Caki2 (cell line): ENCODE results near the gene TUT4. TPM values are rescaled to one million over a fixed set of nuclear protein-coding genes. Genes with fewer than 3 reads are reported as not detected.
"Not testable (repeated sequence)": the region's sequence is repeated elsewhere in the genome, so short reads cannot be mapped to it uniquely, and the experiment has no call there.

Experiments
- DNase-seq: peaks from one replicate; pipeline ENCODE4 v3.0.0-alpha.2; 2015; ENCODE audit warnings: low read depth
- in situ Hi-C: cut with HindIII; loops from 2 replicates; pipeline ENCODE4 v1.10.0; 2016; ENCODE audit warnings: low sequenced_read_pairs, low pct_unique_long_range_greater_than_20kb, mixed read lengths
- total RNA-seq: library from RNA; depleted of rRNA; stranded (reverse); fragments of >200 nt; shearing (Covaris generic); gene quantifications from 2 replicates; pipeline ENCODE4 v1.2.3, GENCODE V29; 2014; ENCODE audit warnings: low replicate concordance

Gene TUT4
- total RNA-seq, 1 experiment from 2014 or later, result 9.4 TPM

DNA sequence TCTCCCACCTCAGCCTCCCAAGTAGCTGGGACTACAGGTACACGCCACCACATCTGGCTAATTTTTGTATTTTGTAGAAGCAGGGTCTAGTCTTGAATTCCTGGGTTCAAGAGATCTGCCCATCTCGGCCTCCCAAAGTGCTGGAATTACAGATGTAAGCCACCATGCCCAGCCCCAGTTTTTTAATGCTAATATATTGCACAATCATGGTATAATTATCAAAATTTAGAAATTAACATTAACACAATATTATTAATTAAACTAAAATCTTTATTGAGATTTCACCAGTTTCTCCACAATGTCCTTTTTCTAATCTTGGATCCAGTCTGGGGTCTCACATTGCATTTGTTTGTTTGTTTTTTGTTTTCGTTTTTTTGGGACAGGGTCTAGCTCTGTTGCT is 27.4 kb upstream of the TUT4 start:
- in situ Hi-C loops, result no loop called here
- DNase-seq, result no peak

DNA sequence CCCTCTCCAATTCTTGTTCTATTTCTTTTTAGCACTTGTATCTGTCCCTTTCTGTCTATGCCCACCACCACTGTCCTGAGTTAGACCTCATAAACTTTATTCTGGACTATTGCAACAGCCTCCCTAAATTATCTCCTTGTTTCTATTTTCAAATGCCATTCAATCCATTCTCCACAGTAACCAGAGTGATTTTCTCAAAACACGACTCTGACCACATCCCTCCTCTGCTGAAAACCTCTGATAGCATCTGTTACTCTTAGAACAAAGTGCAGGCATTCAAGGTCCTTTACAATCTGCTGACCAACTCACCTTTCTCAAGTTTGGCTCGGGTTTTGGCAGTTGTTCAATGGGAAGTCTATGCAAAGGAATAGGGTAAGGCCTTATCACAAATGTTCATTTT is 26.5 kb upstream of the TUT4 start:
- DNase-seq, result no peak
- in situ Hi-C loops, result no loop called here

DNA sequence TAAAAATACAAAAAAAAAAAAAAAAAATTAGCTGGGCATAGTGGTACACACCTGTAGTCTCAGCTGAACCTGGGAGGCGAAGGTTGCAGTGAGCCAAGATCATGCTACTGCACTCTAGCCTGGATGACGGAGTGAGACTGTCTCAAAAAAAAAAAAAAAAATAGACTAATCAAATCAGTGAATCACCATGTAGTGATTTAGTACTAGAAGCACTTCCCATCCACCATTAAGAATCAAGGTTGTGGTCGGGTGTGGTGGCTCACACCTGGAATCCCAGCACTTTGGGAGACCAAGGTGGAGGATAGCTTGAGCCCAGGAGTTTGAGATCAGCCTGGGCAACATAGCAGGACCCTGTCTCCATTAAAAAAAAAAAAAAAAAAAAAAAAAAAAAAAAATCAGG is 25.2 kb upstream of the TUT4 start:
- DNase-seq, in situ Hi-C loops: not testable (repeated sequence)

DNA sequence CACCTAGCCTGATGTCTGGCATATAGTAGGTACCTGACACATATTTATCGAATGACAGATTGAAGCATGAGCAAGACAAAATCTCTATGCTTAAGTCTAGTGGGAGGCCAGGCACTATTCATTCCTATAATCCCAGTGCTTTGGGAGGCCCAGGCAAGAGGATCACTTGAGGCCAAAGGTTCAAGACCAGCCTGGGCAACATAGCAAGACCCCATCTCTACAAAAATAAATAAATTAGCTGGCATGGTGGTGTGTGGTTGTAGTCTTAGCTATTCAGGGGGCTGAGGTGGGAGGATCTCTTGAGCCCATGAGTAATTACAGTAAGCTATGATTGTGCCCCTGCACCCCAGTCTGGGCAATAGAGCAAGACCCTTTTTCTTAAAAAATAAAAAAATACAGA is 23.2 kb upstream of the TUT4 start:
- DNase-seq, result no peak
- in situ Hi-C loops, result no loop called here

DNA sequence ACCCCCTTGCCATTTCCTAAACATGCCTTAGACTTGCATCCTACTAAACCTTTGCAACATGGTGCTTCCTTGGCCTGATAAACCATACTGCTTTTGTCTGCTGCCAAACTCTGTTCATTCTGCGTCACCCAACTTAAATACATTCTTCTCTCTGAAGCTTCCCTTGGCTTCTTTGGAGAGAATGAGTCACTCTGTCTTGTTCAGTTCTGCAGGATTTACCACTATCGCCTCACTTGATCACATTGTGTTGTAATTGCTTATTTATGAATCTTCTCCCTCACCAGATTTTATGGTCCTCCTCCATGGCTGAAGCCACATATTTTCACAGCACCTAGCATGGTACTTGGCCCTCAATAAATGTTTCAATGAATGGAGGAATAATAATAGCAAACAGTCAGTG is 21.7 kb upstream of the TUT4 start:
- in situ Hi-C loops, result no loop called here
- DNase-seq, result no peak

DNA sequence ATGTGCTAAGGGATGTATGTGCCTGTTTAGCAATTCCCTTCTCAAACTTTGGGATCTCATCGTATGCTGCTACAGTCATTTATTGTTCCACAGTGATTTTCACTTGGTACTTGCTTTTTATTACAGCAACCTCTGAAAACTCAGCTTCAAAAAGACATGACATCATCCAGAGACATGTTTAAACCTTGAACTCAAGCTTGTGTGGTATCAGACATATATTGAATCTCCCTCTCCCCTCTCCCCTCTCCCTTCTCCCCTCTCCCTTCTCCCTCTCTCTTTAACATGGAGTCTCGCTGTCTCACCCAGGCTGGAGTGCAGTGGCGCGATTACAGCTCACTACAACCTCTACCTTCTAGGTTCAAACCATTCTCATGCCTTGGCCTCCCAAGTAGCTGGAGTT is 19.5 kb upstream of the TUT4 start:
- no peak for DNase-seq
- in situ Hi-C loops, result no loop called here

DNA sequence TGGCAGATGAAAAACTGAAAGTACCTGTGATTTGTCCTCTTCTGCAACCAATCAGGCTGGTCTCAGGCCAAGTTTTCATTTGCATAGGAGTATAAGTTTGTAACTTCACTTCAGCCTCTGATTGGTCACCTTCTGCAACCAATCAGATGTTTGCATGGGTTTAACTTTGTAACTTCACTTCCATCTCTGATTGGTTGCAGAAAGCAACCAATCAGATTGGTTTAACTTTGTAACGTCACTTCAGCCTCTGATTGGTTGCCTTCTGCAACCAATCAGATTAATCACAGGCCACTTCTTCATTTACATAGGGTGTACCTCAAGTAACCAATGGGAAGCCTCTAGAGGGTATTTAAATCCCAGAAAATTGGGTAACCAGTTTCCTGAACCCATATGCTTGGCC is 18.9 kb upstream of the TUT4 start:
- in situ Hi-C loops, result no loop called here
- peak; percentile 90 for DNase-seq

DNA sequence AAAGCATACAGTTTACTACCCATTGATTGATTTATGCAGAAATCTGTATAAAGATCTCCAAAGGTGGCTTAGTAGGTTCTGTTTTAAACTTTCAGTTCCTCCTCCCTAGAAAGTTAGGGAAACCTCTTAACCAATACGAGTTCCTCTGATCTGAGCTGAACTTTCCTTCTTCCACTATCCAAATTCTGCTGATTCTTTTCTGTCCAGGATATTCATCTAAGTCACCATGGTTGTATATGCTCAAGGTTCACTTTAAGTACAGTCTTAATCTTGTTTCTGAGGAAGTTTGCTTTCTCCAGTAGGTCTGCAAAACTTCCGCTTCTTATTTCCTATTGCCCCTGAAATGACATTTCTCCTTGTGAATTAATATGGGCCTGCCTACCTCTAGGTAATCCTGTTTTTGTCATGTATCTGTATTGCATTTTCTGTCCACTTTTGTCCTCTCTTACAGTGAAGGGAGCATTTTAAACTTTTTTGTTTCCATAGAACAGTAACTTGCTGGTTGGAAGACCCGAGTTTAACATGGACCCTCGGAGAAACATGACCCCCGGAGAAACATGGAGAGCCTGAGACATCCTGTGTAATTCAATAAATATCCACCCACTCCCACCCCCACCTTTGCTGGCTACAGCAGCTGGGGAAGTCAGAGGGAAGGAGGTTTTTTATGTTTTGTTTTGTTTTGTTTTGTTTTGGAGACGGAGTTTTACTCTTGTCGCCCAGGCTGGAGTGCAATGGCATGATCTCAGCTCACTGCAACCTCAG is 16.7 kb upstream of the TUT4 start:
- no peak for DNase-seq
- in situ Hi-C loops, result no loop called here

DNA sequence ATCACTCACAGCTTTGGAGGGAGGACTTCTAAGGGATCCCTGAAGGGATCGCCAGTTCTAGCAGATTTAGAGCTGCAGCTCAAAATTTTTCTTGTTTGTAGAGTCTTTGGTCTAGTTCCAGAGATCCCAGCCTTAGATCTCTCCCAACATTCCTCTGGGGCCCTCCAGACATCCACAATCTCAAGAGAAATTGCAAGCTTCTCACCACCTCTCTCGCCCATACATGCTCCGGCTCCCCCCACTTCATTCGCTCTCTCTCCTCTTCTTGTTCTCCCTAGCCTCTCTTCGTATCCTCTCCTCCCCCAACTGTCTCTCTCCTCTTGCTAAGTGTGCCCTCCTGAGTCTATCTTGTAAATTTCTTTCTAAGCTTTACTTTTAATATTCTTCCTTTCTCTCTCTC is 15.1 kb upstream of the TUT4 start:
- in situ Hi-C loops, result no loop called here
- DNase-seq, result no peak

DNA sequence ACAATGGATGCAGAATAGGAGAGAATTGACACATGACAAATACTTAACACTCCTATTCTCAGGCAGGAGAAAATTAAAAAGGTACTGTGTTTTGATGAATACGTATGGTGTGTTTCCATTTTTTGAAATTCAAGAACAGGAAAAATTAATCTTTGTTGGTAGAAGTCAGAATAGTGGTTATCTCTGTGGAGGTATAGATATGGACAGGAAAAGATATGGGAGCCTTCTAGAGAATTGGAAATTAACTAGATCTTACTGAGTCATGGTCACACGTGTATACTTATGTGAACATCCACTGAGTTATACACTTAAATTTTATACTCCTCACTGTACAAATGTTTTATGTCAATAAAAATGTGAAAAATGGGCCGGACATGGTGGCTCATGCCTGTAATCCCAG is 9.9 kb upstream of the TUT4 start:
- no peak for DNase-seq
- in situ Hi-C loops, result no loop called here

DNA sequence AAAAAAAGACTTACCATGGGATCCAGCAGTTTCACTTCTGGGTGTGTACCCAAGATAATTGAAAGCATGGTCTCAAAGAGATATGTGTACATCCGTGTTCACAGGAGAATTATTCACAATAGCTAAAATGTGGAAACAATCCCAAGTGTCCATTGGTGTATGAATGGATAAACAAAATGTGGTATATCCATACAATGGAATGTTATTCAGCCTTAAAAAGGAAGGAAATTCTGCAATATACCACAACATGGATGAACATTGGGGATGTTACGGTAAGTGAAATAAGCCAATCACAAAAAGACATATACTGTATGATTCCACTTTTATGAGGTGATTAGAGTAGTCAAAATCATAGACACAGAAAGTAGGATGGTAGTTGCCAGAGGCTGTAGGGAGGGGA is 7.0 kb upstream of the TUT4 start:
- in situ Hi-C loops, result no loop called here
- DNase-seq, result no peak

DNA sequence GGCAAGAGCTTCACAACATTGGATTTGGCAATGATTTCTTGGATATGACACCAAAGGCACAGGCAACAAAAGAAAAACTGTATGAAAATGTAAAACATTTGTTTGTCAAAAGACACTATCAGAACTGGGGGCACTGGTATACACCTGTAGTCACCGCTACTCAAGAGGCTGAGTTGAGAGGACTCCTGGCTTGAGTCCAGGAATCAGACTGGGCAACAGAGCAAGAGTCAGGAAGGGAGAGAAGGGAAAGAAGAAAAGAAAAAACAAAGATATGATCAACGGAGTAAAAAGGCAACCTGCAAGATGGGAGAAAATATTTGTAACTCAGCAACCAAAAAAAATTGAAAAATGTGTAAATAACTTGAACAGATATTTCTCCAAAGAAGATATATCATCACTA is 6.0 kb upstream of the TUT4 start:
- DNase-seq, result no peak
- in situ Hi-C loops, result no loop called here

DNA sequence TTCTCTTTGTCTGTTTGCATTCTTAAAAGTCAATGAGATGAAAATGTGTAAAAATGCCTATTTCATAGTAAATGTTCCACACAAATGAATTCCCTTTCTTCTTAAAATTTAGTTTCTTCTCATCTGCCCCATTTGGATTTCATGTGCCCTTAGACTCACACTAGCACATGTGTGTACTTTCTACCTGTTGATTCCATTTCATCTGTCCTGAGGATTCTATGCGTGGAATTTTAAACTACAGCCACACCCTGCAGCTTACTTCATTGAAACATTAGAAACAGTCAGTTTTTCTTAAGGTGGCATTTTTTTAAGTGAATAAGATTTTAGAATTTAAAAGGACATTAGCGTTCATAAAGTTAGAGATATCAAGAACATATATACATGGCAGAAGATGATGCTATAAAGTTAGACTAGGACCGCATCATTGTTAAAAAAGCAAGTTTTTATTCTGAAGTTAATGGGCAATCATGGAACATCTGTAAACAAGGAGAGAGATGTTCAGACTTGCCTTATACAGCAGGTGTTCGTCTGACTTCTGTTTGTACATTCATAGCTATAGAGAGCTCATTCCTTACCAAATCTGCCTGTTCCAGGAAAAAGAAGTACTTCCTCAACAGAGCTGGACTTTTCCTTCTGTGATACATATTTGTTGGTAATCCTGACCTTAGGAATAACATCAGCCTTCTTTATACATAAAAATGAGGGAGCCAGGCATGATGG is 3.9 kb upstream of the TUT4 start:
- DNase-seq, result no peak
- in situ Hi-C loops, result no loop called here

DNA sequence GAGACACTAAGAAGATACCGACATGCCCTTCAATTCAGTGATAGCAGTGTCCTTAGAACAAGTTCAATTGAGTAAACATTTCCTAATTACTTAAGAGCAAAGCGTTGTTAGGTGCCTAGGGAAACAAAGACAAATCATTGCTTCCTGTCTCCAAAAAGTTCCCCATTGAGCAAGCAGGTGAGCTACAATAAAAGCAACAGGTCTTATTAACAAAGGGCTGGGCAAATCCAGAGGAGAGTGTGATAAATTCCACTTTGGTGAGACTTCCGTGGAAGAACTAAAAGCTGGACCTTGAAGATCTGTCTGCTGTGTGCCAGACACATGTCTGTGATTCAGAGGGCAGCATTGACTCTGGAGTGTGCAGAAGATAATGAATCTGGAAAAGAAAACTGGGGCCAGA is 1.9 kb upstream of the TUT4 start:
- in situ Hi-C loops, result no loop called here
- no peak for DNase-seq

DNA sequence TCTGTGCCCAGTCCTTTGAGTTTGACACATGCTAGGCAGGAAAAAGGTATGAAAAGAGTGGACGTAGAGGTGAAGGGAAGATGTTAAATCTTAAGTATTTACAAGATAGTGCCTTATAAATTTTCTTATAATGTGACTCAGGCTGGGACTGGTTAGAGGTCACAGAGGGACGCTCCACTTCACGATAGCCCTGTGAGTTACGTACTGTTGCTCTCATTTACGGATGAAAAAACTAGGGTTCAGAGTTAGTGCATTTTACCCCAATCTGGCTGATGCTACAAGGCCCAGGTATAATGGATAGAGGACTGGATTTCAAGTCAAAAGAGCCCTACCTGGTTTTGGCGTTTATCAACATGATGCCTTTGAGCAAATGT is 1.4 kb upstream of the TUT4 start:
- no peak for DNase-seq
- in situ Hi-C loops, result no loop called here

DNA sequence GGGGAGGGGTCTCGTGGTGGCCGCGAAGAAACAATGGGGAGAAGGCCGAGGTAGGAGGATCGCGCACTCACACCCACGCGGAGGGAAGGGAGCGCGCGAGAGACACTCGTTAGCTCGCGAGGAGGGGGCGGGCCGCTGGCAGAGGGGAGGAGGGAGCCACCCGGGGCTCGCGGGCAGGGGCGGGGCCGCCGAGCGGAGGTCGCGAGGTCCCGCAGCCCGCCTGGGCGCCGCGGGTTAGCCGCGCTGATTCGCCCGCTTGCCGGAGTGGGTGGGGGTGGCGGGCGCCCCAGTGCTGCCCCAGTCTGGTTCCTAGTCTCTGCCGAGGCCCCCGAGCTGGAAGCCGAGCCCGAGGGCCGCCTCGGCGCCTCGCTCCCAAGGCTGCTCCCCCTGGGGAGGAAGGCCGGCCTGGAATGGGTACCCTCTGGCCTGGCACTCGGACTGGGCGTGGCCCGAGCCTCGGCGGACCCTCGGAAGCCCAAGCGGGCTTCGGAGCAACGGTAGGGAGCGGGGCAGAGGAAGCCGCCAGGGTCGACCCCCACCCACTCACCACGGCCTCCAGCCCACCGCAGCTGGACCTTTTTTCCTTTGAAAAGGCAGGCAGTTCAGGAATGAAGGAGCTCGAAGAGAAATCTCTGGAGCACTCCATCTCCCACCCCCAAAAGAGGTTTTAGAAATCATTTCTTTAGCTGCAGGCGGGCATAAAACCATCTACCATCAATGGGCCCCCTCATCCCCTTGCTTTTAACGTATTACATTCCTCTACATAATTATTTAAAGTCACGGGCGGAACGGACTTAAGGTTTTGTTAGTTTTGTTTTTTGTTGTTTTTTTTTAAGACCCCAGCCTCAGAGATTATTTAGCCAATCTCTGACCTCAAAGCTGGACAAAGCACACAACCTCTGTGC is 722 bp upstream of the TUT4 start:
- in situ Hi-C loops, result no loop called here
- DNase-seq, result peak; percentile 78

DNA sequence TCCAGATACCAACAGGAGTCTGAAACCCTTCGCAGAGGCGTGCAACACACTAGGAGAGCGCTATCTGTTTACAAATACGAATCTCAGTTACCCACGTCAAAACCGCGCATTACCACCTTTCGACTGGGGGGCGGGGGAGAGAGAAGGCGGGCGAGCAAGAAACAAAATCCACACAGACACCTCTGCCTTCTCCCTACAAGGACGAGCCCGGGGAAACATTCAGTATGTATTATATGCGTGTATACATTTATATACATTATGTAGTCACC is 722 bp downstream of the TUT4 start:
- peak; percentile 43 for DNase-seq
- in situ Hi-C loops, result no loop called here

DNA sequence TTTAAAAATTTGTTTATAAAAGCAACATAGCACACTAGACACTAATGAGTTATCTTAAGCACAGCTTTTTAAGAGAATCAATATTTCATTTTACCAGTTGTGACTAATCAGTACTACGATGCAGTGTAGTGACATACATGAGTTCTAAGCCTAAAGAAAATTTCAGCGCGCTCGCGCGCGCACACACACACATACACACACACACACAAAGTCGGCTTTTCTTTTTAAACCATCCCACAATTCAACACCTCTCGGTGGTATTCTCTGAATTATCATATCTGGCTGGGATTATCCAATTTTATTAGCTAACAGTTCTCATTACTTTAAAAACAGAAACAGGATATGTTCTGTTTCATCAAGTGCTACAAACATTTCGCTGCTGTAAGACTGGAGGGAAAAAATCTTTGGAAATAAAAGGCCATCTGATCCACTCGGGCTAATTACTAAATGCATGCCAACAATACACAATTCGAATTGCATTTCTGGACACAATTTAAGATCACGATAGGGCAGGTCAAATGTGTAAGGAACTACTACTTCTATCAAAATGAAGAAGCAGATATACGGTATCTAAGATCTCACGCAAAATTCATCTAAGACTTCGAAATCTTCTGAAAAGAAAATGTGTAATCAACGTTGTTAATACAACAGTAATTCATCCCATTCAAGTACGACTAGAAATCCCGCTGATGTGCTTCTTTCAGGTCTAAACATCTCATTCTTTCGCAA is 1.2 kb downstream of the TUT4 start:
- DNase-seq, result peak; percentile 21
- in situ Hi-C loops, result no loop called here

DNA sequence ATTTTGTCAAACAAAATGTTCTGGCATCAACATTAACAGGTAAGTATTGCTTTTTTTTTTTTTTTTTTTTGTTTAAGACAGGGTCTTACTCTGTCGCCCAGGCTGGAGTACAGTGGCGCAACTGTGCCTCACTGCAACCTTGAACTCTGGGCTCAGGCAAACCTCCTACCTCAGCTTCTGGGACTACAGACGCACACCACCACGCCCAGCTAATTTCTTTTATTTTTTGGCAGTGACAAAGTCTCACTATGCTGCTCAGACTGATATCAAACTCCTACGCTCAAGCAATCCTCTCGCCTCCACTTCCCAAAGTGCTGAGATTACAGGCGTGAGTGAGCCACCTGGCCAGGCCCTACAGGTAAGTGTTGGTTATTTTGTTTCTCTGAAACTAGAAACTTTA is 2.4 kb downstream of the TUT4 start:
- no peak for DNase-seq
- in situ Hi-C loops, result no loop called here
